OCI-LY7 (cell line): ENCODE measurements around the gene CHN2.

Experiments used
- CTCF ChIP-seq: fragments of 200-600 bp; sonication (generic); conservative IDR thresholded peaks from 2 replicates; pipeline ENCODE4 v1.5.1; 2014; ENCODE audit warnings: mild to moderate bottlenecking, antibody characterized with exemption, low read length, moderate library complexity, mixed read lengths
- EZH2phosphoT487 ChIP-seq: fragments of 200-600 bp; sonication (generic); IDR thresholded peaks from 2 replicates; pipeline ENCODE4 v1.6.1; 2018; ENCODE audit warnings: low read depth, borderline replicate concordance, mild to moderate bottlenecking, mixed run types, antibody characterized with exemption, low read length, moderate library complexity, mixed read lengths

GRCh38 chr7:29184599-29184998, 10.0 kb upstream of the CHN2 start:
- no peak for TF ChIP-seq CTCF
- no peak for TF ChIP-seq EZH2phosphoT487
